Skin of body (tissue), 2 donors: Measurements from ENCODE around the gene HSPBP1. TPM values are rescaled to one million over a fixed set of nuclear protein-coding genes. Genes with fewer than 3 reads are reported as not detected.

Experiments used
- DNase-seq: peaks from one replicate; lab custom pipeline; 2025; lab: John Stamatoyannopoulos, UW
- total RNA-seq: library from RNA; depleted of rRNA; stranded (reverse); fragments of >200 nt; gene quantifications from one replicate; pipeline ENCODE4 v1.2.3, GENCODE V29; 2014

HSPBP1 gene
- total RNA-seq, 1 donor from 2014 or later = 12.1 TPM

DNA sequence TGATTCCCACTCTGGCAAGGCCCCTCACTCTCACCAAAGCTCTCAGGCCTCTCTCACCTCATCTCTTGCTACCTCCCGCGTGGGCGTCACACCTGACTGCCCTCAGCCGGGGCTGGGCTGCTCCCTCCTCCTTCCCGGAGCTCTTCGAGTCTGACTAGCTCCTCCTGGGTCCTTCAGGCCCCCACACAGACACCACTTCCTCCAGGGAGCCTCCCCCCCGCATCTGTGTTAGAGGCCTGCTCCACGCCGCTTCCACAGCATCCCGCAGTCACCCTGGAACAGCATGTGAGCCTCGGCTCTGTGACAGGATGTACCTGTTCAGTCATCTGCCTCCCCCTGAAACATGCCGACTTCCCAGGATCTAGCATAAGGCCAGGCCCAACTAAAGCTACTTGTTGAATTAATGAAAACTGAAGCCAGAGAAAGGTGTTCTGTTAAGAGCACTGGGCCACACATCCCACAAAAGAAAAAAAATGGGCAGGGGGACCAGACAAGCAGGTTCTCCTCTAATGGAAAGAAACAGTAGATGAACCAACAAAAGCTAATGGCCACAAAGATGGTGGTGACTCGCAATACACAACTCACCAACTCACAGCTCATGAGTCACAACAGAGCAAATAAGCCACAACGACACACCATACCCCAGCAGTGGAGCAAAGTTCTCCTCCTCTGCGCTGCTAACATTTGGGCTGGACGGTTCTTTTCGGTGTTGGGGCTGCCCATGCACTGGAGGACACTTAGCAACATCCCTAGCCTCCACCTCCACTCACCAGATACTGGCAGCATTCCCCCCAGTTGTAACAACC, 24.1 kb downstream of the HSPBP1 start:
- DNase-seq = no peak

DNA sequence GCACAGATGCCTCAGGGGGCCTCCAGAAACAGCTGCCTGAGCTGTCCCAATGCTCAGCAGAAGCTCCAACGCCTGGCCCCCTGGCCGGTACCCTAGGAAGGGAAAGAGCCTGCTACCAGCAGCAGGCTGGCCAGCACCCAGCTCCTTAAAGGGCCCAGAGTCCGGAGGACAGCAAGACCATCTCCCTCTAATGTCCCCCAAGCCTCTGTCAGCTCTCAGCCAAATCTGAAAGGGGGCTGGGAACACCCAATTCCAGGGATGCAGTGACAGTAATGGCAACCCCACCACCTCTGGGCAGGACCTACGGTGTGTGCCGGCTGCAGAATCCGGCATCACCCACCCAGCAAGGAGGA, 25.3 kb downstream of the HSPBP1 start:
- no peak for DNase-seq

- no peak for DNase-seq
Measured at GRCh38 chr19:55253842-55254624, 25.9 kb downstream of the HSPBP1 start.

DNA sequence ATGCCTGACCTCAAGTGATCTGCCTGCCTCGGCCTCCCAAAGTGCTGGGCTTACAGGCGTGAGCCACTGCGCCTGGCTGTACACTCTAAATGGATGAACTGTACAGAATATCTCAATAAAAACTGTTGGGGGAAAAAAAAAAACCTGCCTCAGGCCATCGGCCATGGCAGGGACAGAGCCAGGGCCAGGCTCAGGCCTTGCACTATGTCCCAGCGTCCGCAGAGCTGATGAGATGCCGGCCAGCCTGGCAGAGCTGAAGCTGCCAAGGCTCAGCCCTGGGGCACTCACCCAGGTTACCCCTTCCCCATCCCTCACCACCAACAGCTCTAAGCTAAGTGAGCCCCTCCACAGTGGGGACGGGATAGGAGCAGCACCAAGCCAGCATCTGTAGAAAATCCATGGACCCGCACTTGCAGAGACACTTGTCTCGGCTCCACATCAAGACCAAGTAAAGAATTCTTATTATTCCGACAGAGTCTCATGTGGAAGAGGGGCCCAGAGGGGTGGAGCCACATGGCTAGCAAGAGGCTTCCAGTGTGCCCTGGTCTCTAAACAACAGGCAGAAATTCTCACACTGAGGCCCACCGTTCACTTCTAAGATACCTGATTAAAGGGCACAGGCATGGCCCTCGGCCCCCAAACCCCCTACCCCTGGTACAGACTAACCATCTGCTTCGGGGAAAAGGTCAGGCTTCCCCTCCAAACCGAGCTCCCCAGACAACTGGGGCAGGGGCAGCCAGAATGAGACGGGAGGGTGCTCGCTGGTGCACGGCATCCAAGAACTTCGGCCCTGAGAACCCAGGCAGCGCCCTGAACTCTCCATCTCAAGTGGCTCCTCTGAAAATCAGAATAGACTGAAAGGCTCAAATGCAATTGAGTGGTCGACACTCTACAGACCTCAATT, 26.9 kb downstream of the HSPBP1 start:
- DNase-seq = no peak

DNA sequence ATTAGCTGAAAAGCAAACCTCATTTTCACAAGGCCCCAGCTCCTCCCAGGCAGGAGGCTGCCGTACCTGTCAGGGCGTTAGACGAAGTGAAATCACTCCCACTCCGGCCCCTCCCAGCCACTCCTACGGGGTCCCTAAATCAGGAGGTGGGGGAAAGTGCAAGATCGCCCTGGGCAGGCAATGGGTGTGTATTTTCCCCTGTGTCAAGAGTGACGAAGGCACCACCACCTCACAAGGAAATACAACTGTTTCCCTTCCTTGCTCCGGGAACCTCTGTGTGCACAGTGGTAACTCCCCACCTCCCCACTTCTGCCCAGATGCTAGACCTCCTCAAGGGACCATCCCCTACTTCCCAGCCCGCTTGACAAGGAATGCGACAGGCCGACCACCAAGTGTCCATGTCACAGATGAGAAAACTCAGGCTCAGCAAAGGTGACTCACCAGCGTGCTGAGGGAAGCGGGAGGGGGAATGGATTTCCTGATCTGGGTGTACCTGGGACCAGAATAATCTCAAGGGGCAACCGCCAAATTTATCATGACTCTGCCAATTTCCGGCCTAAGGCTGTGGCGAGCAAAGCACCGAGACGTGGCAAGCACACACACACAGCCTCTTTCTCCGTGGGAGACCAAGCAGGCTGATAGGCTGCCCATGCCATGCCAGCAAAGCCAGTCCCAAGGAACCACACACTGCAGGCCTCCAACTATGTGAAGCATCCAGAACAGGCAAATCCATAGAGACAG, 28.4 kb downstream of the HSPBP1 start:
- no peak for DNase-seq

GRCh38 chr19:55250262-55251036, 29.5 kb downstream of the HSPBP1 start:
- no peak for DNase-seq

- no peak for DNase-seq
Measured at GRCh38 chr19:55249841-55250240, 30.1 kb downstream of the HSPBP1 start.

DNA sequence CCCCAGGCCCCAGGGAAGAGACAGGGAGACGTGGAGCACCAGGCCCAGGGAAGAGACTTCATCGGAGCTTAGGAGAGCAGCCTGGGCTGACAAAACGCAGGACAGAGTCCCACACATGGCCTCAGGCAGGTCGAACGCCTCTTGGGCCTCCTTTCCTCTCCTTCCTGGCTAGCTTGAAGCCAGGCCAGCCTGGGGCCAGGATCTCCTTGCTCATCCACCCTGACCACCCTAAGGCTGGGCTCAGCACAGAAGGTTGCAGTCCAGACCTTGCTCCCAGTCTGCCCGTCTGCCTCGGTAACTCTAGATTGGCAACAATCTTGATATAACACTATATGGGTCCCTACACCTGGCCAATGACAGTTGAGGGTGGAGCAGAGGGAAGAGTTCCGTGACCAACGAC, 31.2 kb downstream of the HSPBP1 start:
- DNase-seq = no peak

- no peak for DNase-seq
Measured at GRCh38 chr19:55248166-55248675, 31.7 kb downstream of the HSPBP1 start.

DNA sequence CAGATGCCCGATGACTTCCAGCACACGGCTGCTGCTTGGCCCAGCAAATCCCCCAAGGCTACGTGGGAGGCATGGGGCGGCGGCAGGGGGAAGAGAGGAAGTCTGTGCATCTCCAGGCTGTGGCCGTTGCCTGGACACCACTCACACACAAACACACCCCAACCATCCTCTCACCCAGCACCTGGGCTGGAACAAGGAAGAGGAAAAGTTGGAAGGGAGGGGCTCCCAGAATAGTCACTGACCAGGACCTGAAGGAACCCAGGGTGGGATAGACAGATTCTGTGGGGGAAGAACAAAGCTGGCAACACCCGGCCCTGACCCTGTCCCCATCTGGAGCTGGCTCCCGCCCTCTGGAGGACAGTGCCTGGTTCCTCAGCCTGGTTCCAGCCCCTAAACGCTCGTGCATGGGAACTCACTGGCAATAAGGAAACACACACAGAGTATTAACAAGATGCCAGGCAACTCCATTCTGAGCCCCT, 32.2 kb downstream of the HSPBP1 start:
- DNase-seq = no peak

- DNase-seq = no peak
Measured at GRCh38 chr19:55246462-55247451, 33.2 kb downstream of the HSPBP1 start.

DNA sequence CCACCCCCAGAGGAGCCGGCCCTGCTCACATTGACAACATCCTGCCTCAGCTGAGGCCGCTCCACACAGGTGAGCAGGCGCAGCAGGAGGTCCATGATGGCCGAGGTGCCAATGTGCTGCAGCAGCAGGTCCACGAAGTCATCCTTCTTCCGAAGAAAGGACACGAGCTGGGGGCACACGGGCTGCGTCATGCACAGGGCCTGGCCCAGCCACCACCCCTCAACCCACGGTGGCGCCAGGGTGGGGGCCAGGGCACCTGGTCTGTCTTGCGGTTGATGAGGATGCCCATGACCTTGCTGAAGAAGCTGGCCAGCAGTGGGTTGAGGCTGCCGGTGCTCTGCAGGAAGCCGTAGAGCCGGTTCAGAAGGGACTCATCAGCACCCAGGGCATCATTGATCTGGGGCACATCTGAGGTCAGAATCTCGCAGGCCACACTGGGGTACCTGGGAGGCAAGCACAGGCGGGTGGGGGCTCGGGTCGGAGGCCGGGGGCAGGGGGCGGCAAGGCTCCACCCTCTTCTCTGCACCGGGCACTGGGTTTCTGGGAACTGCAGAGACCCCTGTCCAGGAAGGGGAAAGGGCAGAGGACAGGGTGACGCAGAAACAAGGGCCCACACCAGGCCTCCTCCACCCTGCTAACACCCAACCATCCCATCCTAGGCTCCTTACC, 34.5 kb downstream of the HSPBP1 start:
- no peak for DNase-seq

DNA sequence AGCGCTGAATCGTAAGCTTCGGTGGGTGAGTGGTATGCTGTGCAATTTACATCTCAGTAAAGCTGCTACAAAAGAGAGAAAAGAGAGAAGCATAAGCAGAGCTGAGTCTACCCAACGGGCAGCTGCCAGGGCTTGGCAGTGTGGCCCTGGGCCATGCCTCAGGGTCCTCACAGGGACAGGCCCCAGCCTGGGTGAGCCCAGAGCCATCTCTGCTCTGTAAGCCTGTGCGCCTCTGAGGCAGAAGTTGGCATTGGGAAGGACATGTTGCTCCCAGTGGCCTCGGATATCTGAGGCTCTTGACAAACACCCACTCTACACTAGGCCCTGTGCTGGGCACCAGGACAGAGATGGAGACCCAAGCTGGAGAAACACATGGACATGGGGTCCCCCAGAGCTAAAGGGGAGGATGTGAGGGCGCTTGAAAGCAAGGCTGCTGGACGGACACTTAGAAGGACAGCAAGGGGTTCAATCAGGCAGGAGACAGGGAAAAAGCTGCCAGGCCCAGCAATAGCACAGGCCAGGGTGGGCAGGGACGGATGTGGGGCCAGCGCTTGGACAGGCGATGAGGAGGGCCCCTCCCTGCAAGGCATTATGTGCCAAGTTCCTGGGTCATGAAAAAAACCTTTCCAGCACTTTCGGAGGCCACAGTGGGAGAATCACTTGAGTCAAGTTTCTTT, 35.8 kb downstream of the HSPBP1 start:
- DNase-seq = no peak

DNA sequence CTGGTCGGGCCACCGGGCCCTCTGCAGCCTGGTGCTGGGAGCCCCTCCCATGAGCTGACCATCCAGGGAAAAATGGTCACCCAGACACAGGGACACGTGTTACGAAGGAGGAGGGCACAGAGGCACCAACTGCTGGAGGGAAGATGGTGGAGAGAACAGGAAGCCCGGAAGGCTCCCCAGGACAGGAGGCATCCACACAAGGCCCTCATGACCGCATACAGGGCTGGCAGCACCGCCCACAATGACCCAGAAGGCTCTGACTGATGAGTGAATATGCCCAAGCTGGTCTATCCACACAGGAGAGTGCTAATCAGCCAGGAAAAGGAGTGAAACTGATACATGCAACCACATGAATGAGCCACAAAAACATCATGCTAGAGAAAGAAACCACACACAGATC, 37.4 kb downstream of the HSPBP1 start:
- DNase-seq = no peak

DNA sequence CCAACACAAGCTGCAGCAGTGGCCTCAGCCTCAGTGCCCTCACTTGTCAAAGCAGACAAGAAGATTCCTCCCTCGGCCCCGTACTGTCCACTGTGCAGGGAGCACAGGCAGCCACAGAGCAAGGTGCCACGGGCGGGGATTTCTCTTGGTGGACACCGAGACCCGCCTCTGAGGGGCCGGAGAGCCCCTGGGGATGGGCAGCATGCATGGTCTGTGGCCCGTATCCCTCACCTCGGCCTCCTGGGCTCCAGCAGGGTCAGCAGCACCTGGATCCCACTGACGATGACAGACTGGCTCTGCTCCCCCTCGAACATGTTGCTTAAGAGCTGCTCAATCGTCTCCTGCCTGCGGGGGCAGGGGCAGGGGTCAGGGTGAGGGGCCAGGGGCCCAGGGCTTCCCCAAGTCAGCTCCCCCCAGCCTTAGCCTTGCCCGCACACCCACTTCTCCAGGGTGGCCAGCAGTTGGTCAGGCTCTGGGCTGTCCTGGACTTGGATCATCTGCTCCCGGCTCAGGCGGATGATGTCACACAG, 37.9 kb downstream of the HSPBP1 start:
- DNase-seq = no peak

GRCh38 chr19:55241143-55241934, 38.6 kb downstream of the HSPBP1 start:
- no peak for DNase-seq

- no peak for DNase-seq
Measured at GRCh38 chr19:55240713-55241020, 39.2 kb downstream of the HSPBP1 start.
